HEK293 (cell line): ENCODE results near the gene SPTBN1.

ENCODE experiments used
- CTCF ChIP-seq: fragments of 450-650 bp; formaldehyde crosslinking; IDR thresholded peaks from 2 replicates; pipeline ENCODE4 v1.5.1; 2016; ENCODE audit warnings: missing biosample characterization, missing genetic modification characterization
- GLIS1 ChIP-seq: fragments of 450-650 bp; formaldehyde crosslinking; IDR thresholded peaks from 2 replicates; pipeline ENCODE4 v1.5.1; 2016; ENCODE audit warnings: missing biosample characterization, missing genetic modification characterization
- KLF10 ChIP-seq: fragments of 450-650 bp; IDR thresholded peaks from 2 replicates; pipeline ENCODE4 v1.5.1; 2018; ENCODE audit warnings: missing biosample characterization, mild to moderate bottlenecking, missing genetic modification characterization
- PRDM10 ChIP-seq: fragments of 450-650 bp; formaldehyde crosslinking; IDR thresholded peaks from 2 replicates; pipeline ENCODE4 v1.5.1; 2016; ENCODE audit warnings: missing biosample characterization, missing genetic modification characterization
- REST ChIP-seq: fragments of 450-650 bp; formaldehyde crosslinking; IDR thresholded peaks from 2 replicates; pipeline ENCODE4 v1.5.1; 2016; ENCODE audit warnings: missing biosample characterization, missing genetic modification characterization
- TCF7L2 ChIP-seq: IDR thresholded peaks from 2 replicates; pipeline ENCODE4 v1.6.1; 2011; ENCODE audit warnings: low read depth, mild to moderate bottlenecking, inconsistent platforms, low read length, moderate library complexity, borderline replicate concordance
- ZBTB21 ChIP-seq: fragments of 450-650 bp; formaldehyde crosslinking; IDR thresholded peaks from 2 replicates; pipeline ENCODE4 v1.5.1; 2017; ENCODE audit warnings: missing biosample characterization, missing genetic modification characterization
- ZBTB7A ChIP-seq: fragments of 450-650 bp; formaldehyde crosslinking; IDR thresholded peaks from 2 replicates; pipeline ENCODE4 v1.5.1; 2016; ENCODE audit warnings: low read depth, missing biosample characterization, missing genetic modification characterization
- ZFP41 ChIP-seq: fragments of 450-650 bp; formaldehyde crosslinking; IDR thresholded peaks from 2 replicates; pipeline ENCODE4 v1.5.1; 2016; ENCODE audit warnings: missing biosample characterization, missing genetic modification characterization, borderline replicate concordance
- ZNF112 ChIP-seq: fragments of 450-650 bp; formaldehyde crosslinking; IDR thresholded peaks from 2 replicates; pipeline ENCODE4 v1.5.0; 2017; ENCODE audit warnings: missing biosample characterization, missing genetic modification characterization
- ZNF140 ChIP-seq: fragments of 450-650 bp; formaldehyde crosslinking; IDR thresholded peaks from 2 replicates; pipeline ENCODE4 v1.5.1; 2016; ENCODE audit warnings: missing biosample characterization, missing genetic modification characterization
- ZNF350 ChIP-seq: fragments of 450-650 bp; formaldehyde crosslinking; IDR thresholded peaks from 2 replicates; pipeline ENCODE4 v1.5.0; 2017; ENCODE audit warnings: missing biosample characterization, mild to moderate bottlenecking, missing genetic modification characterization
- ZNF426 ChIP-seq: fragments of 450-650 bp; formaldehyde crosslinking; IDR thresholded peaks from 2 replicates; pipeline ENCODE4 v1.5.1; 2017; ENCODE audit warnings: missing biosample characterization, missing genetic modification characterization, mild to moderate bottlenecking, inconsistent platforms, moderate library complexity
- ZNF76 ChIP-seq: fragments of 450-650 bp; formaldehyde crosslinking; IDR thresholded peaks from 2 replicates; pipeline ENCODE4; 2016; ENCODE audit warnings: low read depth, missing biosample characterization, missing genetic modification characterization, borderline replicate concordance

- TF ChIP-seq CTCF = no peak
- TF ChIP-seq REST (tag by site-specific recombination) = no peak
- TF ChIP-seq ZNF350 (tag by site-specific recombination) = no peak
- no peak for TF ChIP-seq ZNF140
- TF ChIP-seq ZFP41 (tag by site-specific recombination) = no peak
- TF ChIP-seq PRDM10 (tag by site-specific recombination) = no peak
- TF ChIP-seq ZNF426 (tag by site-specific recombination) = no peak
- TF ChIP-seq ZBTB21 (tag by site-specific recombination) = no peak
- TF ChIP-seq KLF10 = no peak
- no peak for TF ChIP-seq GLIS1 (tag by site-specific recombination)
- TF ChIP-seq ZNF76 = no peak
- no peak for TF ChIP-seq TCF7L2
- no peak for TF ChIP-seq ZNF112 (tag by site-specific recombination)
- no peak for TF ChIP-seq ZBTB7A (tag by site-specific recombination)
These were observed 160 bp downstream of the SPTBN1 start for GRCh38 chr2:54456362-54456611.
